HG03521 (cell line): ENCODE results near the gene RITA1.

Experiments used
- ATAC-seq: cut with Tn5 transposase; IDR thresholded peaks from one replicate; pipeline ENCODE4 v1.9.1; 2021; ENCODE audit warnings: mild to moderate bottlenecking, moderate library complexity; ENCODE audit not compliant: unreplicated experiment

Gene RITA1

DNA sequence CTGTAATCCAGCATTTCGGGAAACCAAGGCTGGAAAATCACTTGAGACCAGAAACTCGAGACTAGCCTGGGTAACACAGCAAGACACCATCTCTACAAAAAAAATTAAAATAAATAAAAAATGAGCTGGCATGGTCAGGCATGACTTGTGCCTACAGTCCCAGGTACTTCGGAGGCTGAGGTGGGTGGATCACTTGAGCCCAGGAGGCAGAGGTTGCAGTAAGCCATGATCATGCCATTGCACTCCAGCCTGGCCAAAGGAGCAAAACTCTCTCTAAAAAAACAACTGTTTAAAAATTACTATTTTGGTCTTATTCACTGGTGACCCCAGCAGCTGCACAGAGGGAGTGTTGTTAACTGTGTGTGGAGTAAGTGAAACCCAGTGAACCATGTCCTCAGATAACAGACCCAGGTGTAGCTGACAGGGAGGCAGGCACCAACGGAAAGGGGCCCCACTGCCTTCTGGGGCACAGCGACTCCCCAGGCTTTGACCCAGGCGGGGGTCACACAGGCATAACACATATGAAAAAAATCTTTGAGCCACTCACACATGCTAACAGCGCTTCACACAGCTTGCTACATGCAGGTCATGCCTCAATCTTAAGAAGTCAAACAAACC lies 12.3 kb upstream of the RITA1 start:
- ATAC-seq: no peak

DNA sequence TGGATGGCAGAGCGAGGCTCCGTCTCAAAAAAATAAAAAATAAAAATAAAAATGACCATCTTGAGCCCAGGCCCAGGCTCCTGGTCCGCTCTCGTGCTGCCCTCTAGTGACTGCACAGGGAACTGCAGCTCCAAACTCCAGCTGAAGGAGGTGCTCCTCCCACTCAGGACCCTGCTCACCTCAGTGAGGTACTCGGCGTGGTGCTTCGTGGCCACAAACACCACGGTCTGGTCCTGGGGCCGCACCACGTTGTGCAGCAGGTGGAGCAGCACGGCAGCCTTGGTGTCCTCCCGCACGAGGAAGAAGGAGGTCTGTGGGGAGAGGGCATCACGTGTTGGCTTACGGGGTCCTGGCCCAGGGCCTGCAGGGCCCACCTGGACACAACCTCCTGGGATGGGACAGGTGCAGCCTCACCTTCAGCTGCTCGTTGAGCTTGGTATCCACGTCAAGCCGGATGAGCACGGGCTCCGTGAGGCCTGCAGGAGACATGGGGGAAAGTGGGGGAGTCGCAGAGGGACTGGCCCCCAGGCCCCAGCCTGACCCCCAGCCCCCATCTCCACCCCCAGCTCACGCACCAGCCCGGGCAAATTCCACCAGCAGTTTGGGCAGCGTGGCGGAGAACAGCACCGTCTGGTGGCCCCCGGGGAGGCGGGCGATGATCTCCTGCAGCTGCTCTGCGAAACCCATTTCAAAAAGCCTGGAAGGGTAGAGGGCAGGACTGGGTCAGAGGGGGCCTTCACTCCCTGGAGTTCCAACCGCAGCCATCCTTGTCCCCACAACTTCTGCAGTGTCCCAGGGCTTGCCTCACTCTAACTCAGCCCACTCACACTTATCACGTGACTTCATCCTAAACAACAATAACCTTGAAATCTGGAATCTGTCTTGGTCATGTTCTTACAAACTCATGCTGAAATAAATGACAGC lies 10.8 kb upstream of the RITA1 start:
- ATAC-seq: no peak

DNA sequence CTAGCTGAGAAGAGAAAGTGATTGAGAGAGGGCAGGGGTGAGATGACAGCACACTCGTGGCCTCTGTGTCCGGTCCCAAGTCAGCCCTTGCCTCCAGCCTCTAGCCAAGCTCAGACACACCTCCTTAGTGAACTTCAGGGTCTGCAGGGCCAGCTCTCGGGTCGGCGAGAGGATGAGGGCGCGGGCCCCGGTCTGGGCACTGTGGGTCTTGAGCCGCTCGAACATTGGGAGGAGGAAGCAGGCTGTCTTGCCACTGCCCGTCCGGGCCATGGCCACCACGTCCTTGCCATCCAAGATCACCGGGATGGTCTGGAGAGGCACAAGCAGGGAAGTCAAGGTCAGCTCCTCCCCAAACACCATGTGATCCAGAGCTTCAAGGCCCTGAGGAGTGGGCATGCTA lies 6.5 kb upstream of the RITA1 start:
- no peak for ATAC-seq

DNA sequence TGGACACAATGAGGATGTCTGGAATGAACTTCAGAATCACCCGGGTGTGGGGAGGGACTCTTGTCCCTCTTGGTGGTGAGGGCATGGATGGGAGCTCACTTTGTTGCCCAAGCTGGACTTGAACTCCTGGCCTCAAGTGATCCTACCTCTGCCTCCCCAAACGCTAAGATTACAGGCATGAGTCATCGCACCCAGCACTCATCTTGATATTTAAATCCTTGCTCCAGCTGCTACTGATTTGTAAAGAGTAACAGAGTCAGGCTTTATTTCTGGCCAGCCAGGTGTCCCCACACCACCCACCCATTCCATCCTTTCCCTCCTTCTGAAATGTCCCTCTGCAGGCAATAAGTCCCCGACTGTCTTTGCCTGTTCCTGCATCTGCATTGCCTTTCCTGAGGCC lies 5.2 kb upstream of the RITA1 start:
- ATAC-seq: no peak

DNA sequence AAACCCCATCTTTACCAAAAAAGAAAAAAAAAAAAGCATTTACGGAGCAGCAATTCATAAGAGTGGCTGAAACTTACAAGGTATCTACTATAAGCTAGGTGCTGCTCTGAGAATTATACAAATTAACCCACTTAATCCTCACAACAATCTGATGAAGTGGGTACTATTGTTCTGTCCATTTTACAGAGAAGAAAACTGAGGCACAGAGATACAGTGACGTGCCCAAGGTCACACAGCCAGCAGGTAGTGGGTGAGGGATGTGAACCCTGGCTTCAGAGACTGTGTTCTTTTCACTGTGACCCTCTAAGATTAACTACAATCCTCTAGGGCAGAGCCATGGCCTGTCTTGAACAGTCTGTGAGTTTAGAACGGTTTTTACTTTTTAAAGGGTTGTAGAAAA lies 3.5 kb upstream of the RITA1 start:
- ATAC-seq: no peak

DNA sequence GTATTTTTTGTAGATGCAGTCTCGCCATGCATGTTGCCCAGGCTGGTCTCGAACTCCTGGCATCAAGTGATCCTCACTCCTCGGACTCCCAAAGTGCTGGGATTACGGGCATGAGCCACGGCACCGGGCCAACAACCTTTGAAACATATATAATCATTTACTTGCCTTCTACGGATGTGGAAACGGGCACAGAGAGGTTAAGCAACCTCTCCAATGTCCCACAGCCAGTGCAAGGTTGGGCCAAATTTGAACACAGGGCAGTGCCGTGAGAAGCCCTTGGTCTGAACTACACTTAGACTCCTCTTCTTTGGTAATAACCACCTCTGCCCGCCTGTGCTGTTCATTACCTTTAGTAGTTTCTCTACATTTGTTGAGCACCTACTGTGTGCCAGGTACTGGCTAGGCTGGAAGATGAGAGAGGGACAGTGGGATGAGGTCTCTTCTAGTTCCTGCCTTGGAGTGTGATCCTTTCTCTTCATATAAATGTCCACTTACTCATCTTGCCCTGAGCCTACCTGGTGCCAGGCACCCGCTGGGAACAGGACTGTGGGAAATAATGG lies 2.4 kb upstream of the RITA1 start:
- no peak for ATAC-seq

DNA sequence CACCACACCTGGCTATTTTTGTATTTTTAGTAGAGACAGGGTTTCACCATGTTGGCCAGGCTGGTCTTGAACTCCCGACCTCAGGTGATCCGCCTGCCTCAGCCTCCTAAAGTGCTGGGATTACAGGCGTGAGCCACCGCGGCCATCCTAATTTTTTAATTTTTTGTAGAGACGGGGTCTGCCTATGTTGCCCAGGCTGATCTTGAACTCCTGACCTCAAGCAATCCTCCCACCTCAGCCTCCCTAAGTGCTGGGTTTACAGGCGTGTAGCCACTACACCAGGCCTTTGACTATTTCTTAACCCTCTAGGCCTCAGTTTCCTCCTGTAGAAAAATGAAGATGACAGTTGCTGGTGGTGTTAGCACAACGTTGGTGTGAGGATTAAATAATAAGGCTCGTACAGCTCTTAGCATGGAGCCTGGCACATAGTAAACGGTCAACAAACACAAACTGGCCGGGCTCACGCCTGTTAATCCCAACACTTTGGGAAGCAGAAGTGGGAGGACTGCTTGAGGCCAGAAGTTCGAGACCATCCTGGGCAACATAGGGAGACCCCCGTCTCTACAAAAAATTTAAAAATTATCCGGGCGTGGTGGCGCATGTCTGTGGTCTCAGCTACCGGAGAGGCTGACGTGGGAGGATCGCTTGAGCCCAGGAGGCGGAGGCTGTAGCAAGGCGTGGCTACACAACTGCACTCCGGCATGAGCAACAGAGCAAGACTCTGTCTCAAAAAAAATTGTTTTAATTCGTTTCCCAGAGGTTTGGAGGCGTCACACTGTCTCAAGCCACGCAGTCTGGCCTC lies 1.2 kb upstream of the RITA1 start:
- peak; percentile 44 for ATAC-seq

DNA sequence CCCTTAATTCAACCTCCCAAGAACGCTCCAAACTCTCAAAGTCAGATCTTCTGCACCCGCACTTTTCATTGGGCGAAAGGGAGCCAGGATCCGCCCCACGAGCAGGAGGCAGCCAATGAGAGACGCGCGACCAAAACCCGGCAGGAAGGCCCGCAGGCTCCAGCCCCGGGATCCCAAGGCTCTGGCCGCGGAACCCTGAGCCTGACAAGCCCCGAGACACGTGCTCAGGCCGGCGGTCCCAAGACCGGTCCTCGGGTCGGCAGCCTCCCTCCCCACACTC lies 681 bp upstream of the RITA1 start:
- ATAC-seq: peak; percentile 75

DNA sequence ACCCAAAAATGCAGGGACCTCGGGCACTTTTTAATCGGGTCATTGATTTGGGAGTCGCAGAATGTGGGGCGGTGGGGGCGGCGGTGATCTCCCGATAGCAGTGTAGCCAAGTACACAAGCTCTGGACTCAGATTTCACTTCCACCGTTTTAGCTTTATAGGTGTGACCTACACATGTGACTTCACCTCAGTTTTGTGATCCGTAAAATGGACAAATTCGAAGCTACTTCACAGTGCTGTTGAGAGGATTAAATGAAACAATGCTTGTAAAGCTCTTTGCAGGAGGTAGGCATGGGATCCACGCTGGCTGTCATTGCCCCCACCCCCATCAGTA lies 478 bp downstream of the RITA1 start:
- ATAC-seq: no peak

DNA sequence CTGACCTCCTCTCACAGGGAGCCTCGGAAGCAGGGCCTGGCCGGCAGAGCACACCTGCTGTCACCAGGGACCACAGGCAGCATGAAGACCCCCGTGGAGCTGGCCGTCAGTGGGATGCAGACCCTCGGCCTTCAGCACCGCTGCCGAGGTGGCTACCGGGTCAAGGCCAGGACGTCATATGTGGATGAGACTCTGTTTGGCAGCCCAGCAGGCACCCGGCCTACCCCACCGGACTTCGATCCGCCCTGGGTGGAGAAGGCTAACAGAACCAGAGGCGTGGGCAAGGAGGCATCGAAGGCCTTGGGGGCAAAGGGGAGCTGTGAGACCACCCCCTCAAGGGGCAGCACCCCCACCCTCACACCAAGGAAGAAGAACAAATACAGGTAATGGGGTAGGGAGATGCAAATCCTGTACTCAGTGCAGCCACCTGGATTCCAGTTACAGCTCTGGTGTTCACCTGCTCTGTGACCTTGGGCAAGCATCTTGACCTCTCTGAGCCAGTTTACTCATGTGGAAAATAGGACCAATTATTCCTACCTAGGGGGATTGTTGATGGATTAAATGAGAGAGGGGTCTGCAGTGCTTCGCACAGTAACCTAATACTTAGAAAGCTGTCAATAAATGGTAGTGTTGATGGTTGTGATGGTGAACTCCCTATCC lies 1.3 kb downstream of the RITA1 start:
- no peak for ATAC-seq

DNA sequence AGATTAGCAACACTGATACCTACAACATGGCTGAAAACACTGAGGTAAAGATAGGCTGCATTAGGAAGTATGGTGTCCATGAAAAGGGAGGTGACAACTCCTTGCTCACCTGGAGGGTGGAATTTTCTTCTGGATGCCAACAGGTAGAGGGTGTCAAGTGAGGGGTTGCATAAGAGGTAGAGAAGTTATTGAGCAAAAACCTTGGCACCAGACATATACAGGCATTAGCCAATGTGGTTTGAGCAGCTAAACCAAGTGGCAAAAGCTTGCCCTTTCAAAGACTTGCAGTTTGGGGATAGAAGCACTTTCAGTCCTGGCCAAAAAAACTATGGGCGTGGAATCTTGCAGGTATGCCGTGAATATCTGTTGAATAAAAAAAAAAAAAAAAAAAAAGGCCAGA lies 3.8 kb downstream of the RITA1 start:
- no peak for ATAC-seq

DNA sequence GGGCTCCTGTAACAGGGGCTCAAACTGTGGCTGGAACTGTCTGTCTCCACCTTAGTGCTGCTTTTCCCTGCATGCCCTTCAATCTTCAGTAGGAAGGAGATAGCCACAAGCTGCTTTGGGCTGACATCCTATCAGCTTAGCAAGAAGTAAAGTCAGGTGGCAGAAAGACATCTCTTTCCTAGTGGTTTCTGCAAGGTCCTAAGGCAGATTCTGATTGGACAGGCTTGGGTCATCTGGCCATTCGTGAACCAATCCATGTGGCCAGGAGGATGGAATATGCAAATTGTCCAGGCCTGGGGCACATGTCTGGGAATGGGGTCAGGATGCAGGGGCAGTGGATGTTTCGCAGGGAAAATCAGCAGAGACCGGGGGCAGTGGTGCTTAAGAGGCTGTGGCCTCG lies 5.2 kb downstream of the RITA1 start:
- no peak for ATAC-seq

DNA sequence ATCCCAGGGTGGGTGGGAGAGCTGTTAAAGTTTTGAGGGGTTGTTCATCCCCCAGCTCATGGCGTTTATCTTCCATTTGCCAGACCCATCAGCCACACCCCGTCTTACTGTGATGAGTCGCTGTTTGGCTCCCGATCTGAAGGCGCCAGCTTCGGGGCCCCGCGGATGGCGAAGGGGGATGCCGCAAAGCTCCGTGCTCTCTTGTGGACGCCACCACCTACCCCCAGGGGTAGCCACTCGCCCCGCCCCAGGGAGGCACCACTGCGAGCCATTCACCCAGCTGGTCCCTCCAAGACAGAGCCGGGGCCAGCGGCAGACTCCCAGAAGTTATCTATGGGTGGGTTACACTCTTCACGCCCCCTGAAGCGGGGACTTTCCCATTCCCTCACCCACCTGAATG lies 5.7 kb downstream of the RITA1 start:
- ATAC-seq: no peak

DNA sequence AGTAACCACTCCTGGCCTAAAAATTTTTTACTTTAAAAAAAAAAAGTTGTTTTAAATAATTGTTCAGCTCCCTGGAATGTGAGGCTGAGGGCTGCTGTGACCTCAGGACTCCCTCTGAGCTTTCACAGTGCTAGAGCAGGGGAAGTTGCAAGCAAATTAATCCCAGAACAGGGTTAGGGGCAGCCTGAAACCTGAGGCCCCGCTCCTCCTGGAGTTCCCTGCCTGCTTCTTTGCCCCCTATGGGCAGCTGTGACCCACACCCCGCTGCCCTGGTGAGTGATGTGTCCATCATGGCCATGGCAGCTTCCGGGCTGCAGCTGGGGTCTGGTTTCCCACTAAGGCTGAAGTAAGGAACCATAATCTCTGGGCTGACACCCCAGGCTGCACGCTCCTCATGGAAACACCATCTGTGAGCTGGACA lies 9.5 kb downstream of the RITA1 start:
- no peak for ATAC-seq

DNA sequence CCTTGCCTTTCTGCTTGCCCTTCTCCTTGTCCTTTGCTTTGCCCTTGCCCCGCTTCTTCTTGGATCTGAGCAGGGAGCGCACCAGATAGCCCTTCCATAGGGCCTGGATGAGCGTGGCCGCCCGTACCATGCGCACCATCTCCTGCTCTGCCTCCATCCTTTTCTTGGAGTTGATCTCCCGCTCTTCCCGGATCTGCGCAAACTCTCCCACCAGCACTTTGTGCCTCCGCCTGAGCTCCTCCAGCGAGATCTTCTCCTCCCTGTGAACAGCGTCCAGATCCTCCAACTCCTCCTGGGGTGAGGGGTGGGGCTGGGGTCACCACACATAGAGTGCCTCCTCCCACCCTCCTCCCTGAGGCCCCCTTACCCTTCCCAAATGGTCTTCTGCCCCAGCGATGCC lies 10.1 kb downstream of the RITA1 start:
- ATAC-seq: no peak

DNA sequence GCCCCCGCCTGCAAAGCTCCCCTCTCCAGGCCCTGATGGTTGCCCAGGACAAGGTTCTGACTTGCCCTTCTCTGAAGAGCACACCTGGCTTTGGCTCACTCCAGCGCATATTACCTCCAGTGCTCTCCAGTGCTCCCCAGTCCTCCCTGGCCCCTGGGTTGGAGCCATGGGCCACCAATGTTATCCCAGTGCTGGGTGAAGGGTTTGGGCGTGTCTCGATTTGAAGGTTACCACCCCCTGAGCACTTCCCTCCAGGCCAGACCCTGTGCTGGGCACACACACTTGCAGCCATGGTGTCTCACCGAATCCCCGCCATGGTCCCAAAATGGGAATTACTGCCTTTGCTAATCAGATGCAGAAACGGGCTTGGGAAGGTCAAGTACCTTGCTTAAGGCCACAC lies 11.1 kb downstream of the RITA1 start:
- ATAC-seq: no peak

DNA sequence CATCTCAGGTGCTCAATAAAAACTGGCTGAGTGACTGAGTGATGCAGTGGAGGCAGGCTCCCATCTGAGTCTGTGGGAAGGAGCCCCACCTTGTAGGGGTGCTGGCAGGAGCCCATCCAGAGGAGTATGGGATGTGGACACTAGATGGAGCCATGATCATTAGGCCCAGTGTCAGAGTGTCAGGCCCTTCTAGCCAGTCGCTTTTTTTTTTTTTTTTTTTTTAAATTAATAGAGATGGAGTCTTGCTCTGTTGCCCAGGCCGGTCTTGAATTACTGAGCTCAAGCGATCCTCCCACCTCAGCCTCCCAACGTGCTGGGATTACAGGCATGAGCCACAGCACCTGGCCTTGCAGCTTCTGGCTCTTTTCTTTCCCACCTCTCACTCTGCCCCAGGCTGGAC lies 11.5 kb downstream of the RITA1 start:
- ATAC-seq: peak; percentile 87

DNA sequence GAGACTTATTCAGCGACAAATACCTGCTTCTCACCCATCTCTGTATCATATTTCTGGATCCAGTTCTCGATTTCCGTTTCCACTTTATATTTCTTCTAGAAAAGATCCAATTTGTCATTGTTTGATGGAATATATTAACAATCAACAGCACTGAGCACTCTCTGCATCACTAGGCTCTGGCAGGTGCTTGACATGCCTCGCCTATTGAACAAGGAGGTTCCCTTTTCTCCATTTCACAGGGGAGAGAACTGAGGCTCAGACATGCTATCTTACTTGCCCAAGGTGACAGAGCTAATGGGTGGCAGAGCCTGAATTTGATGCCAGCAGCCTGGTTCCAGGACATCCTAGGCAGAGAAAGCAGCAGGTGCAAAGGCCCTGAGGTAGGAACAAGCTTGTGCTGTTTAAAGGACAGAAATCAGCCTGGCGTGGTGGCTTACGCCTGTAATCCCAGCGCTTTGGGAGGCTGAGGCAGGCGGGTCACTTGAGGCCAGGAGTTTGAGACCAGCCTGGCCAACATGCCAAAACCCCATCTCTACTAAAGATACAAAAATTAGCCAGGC lies 12.1 kb downstream of the RITA1 start:
- ATAC-seq: no peak

DNA sequence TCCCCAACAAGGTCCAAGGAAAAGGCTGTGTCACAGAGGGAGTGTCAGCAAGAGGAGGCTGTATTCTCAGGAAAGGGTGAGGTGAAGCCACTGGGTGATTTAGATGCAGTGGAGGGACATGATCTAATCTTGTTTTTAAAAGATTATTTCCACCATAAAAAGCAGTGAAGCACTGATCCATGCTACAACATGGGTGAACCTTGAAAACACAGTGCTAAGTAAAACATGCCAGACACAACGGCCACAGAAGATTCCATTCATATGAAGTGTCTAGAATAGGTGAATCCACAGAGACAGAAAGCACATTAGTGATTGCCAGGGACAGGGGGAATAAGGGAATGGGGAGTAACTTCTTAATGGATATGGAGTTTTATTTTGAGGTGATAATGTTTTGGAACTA lies 12.8 kb downstream of the RITA1 start:
- no peak for ATAC-seq

DNA sequence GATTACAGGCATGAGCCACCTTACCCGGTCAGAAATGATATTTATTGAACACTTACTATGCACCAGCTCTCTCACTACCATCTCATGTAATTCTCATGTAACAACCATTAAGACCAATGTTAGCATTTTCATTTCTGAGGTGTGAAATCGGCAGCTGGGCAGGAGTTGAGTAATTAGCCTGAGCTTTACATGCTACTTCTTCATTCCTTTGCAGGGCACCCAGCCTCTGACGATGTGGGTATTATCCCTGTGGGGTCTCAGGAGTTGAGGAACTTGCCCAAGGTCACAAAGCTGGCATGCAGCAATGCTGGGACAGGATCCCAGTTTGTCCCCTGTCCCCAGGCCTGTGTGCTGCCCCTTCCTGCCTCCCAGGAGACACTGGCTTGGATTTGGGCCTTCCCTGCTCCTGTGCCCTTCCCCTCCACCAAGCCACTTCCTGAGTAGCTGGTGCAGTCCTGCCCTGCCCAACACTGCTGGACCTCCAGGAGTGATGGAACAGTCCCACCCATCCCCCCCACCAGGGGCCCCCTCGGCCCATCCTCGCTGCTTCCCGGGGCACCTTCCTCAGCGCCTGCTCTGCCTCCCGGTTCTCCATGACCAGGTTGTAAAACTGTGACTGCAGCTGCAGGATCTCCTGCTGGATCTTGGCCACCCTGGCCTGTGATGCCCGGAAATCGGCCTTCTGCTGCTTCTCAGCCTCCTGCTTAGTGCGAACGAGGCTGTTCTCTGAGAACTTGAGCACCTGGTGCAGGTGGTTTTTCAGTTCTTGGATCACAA lies 14.7 kb downstream of the RITA1 start:
- no peak for ATAC-seq
